GM12874 (cell line): Measurements from ENCODE around the gene RPGRIP1L.

ENCODE experiments used
- CTCF ChIP-seq: IDR thresholded peaks from 2 replicates; pipeline ENCODE4 v1.5.1; 2011; ENCODE audit warnings: low read depth, mild to moderate bottlenecking, control low read depth, low read length, moderate library complexity; ENCODE audit not compliant: insufficient read depth

RPGRIP1L gene

GRCh38 chr16:53690771-53691170 is 12.9 kb downstream of the RPGRIP1L start:
- TF ChIP-seq CTCF, result no peak

GRCh38 chr16:53689636-53690035 is 14.0 kb downstream of the RPGRIP1L start:
- TF ChIP-seq CTCF, result no peak

- no peak for TF ChIP-seq CTCF
These were observed 16.9 kb downstream of the RPGRIP1L start for GRCh38 chr16:53686710-53687109.

GRCh38 chr16:53681354-53681753 is 22.3 kb downstream of the RPGRIP1L start:
- TF ChIP-seq CTCF, result no peak

- TF ChIP-seq CTCF, result no peak
These were observed 22.9 kb downstream of the RPGRIP1L start for GRCh38 chr16:53680756-53681155.

- no peak for TF ChIP-seq CTCF
These were observed 24.8 kb downstream of the RPGRIP1L start for GRCh38 chr16:53678756-53679343.

- no peak for TF ChIP-seq CTCF
These were observed 25.5 kb downstream of the RPGRIP1L start for GRCh38 chr16:53678155-53678554.
